HepG2 (cell line): ENCODE results near the gene ICAM2. TPM values are rescaled to one million over a fixed set of nuclear protein-coding genes. Genes with fewer than 3 reads are reported as not detected.

Experiments
- CTCF ChIP-seq: sonication (generic); formaldehyde crosslinking; IDR thresholded peaks from 2 replicates; pipeline ENCODE4 v1.5.0; 2020; ENCODE audit warnings: mild to moderate bottlenecking, missing genetic modification reagents, moderate library complexity
- GATAD2A ChIP-seq: IDR thresholded peaks from 2 replicates; pipeline ENCODE4 v1.6.1; 2016
- HNRNPK ChIP-seq: fragments of 200-400 bp; formaldehyde crosslinking; IDR thresholded peaks from 2 replicates; pipeline ENCODE4 v1.6.1; 2018; ENCODE audit warnings: low read length, low read depth, moderate library complexity, mild to moderate bottlenecking; ENCODE audit not compliant: poor library complexity, severe bottlenecking
- JUNB ChIP-seq: sonication (generic); formaldehyde crosslinking; IDR thresholded peaks from 2 replicates; pipeline ENCODE4 v1.8.0; 2022; ENCODE audit warnings: missing genetic modification reagents, mild to moderate bottlenecking, borderline replicate concordance
- KAT8 ChIP-seq: IDR thresholded peaks from 2 replicates; pipeline ENCODE4 v1.6.1; 2016; ENCODE audit warnings: missing genetic modification reagents, missing compliant biosample characterization
- KLF16 ChIP-seq, 2 experiments: sonication (generic) in 1 of 2; formaldehyde crosslinking in 1 of 2; IDR thresholded peaks; 2 replicates each; pipeline versions ENCODE4 v1.6.1 to v1.8.0; 2016 to 2023; ENCODE audit warnings: missing genetic modification reagents in 2 of 2, missing compliant biosample characterization in 1 of 2
- LRRFIP1 ChIP-seq: sonication (generic); formaldehyde crosslinking; conservative IDR thresholded peaks from 2 replicates; pipeline ENCODE4 v1.4.0; 2020; ENCODE audit warnings: missing genetic modification reagents
- NCOA2 ChIP-seq: sonication (generic); formaldehyde crosslinking; IDR thresholded peaks from 2 replicates; pipeline ENCODE4 v1.8.0; 2022; ENCODE audit warnings: inconsistent platforms
- NCOR1 ChIP-seq: fragments of 200-600 bp; sonication (generic); IDR thresholded peaks from 2 replicates; pipeline ENCODE4 v1.7.0; 2017; ENCODE audit warnings: antibody characterized with exemption, low read length, borderline replicate concordance
- NFE2 ChIP-seq: sonication (generic); formaldehyde crosslinking; IDR thresholded peaks from 2 replicates; pipeline ENCODE4 v1.4.0; 2020; ENCODE audit warnings: missing genetic modification reagents
- NFRKB ChIP-seq: fragments of 450-650 bp; IDR thresholded peaks from 2 replicates; pipeline ENCODE4 v1.6.1; 2017
- PRDM15 ChIP-seq: sonication (generic); formaldehyde crosslinking; IDR thresholded peaks from 2 replicates; pipeline ENCODE4 v1.4.0; 2020; ENCODE audit warnings: missing genetic modification reagents
- RARG ChIP-seq: sonication (generic); formaldehyde crosslinking; IDR thresholded peaks from 2 replicates; pipeline ENCODE4 v1.4.0; 2020; ENCODE audit warnings: low read depth, mild to moderate bottlenecking, missing genetic modification reagents
- SMARCC2 ChIP-seq: fragments of 450-650 bp; IDR thresholded peaks from 2 replicates; pipeline ENCODE4 v1.6.1; 2017; ENCODE audit warnings: antibody characterized with exemption, mild to moderate bottlenecking
- TFAP4 ChIP-seq: sonication (generic); IDR thresholded peaks from 2 replicates; pipeline ENCODE4 v1.6.1; 2016; ENCODE audit warnings: low read depth, borderline replicate concordance
- THAP11 ChIP-seq: IDR thresholded peaks from 2 replicates; pipeline ENCODE4 v1.6.1; 2016; ENCODE audit warnings: missing biosample characterization, missing genetic modification reagents
- ZFP36L1 ChIP-seq: sonication (generic); formaldehyde crosslinking; IDR thresholded peaks from 2 replicates; pipeline ENCODE4 v1.8.0; 2022; ENCODE audit warnings: mild to moderate bottlenecking, missing genetic modification reagents, moderate library complexity
- ZNF10 ChIP-seq: sonication (generic); formaldehyde crosslinking; IDR thresholded peaks from 2 replicates; pipeline ENCODE4 v1.4.0; 2020; ENCODE audit warnings: mild to moderate bottlenecking, low read depth, missing genetic modification reagents, borderline replicate concordance
- ZNF639 ChIP-seq: conservative IDR thresholded peaks from 2 replicates; pipeline ENCODE4 v1.6.1; 2018; ENCODE audit warnings: missing genetic modification reagents
- ZNF737 ChIP-seq: sonication (generic); formaldehyde crosslinking; IDR thresholded peaks from 2 replicates; pipeline ENCODE4 v1.5.0; 2020; ENCODE audit warnings: missing genetic modification reagents, mild to moderate bottlenecking, borderline replicate concordance
- polyA plus RNA-seq, 8 experiments: library from polyadenylated mRNA; depleted of rRNA in 3 of 8; stranded (reverse) in 7 of 8; unstranded in 1 of 8; fragments of >200 nt; fragmentation: Illumina TruSeq in 4 of 8; extraction: Trizol in 4 of 8; gene quantifications; 2 replicates each; pipeline versions ENCODE4 v1.2.1 to v1.2.3, GENCODE V29; 2011 to 2016; ENCODE audit warnings: low read depth in 4 of 8, missing spikeins in 1 of 8, mixed read lengths in 1 of 8; ENCODE audit not compliant: insufficient read depth in 1 of 8
- total RNA-seq, 5 experiments: library from RNA; depleted of rRNA; stranded (reverse); fragments of >200 nt; fragmentation: Illumina TruSeq; extraction: Trizol; gene quantifications; 2 replicates each; pipeline ENCODE4 v1.2.3, GENCODE V29; 2016; ENCODE audit warnings: low read depth in 1 of 5

The ICAM2 gene
- total and polyA plus RNA-seq, 2 of the 13 experiments (the other 11 are each of a cell fraction or from before 2014, with no cell fraction given) = 10.9 to 20.8 TPM

- TF ChIP-seq ZNF10 = no peak
- peak; percentile 62; the same call in 1 of the 2 replicates for TF ChIP-seq TFAP4
- TF ChIP-seq NCOA2 (CRISPR knock-in tag) = peak; percentile 42; the same call in 1 of the 2 replicates
- TF ChIP-seq ZNF737 (CRISPR knock-in tag) = no peak
- TF ChIP-seq NCOR1 = no peak
- TF ChIP-seq NFRKB = no peak
- TF ChIP-seq ZFP36L1 (CRISPR knock-in tag) = no peak
- no peak for TF ChIP-seq PRDM15 (CRISPR knock-in tag)
- TF ChIP-seq LRRFIP1 (CRISPR knock-in tag) = peak; percentile 74; the same call in 1 of the 2 replicates
- TF ChIP-seq GATAD2A = 0 out of 2 replicates have a peak, but pooled peaks have one; percentile 35
- TF ChIP-seq CTCF (CRISPR knock-in tag) = peak; percentile 76
- no peak for TF ChIP-seq SMARCC2
- TF ChIP-seq KAT8 = 0 out of 2 replicates have a peak, but pooled peaks have one; percentile 34
- no peak for TF ChIP-seq HNRNPK
- TF ChIP-seq KLF16 (CRISPR knock-in tag; IDR thresholded peaks at IDR 0.05) = 0 out of 4 replicates have a peak, but pooled peaks of 1 of the 2 experiments have one; percentile 28
- TF ChIP-seq JUNB = no peak
- no peak for TF ChIP-seq NFE2
- no peak for TF ChIP-seq THAP11 (CRISPR knock-in tag)
- TF ChIP-seq RARG (CRISPR knock-in tag) = no peak
- TF ChIP-seq ZNF639 (CRISPR knock-in tag) = no peak
These were observed 8.5 kb upstream of the ICAM2 start (continued) for GRCh38 chr17:64028874-64029464.
